HG03432 (cell line): Measurements from ENCODE around the gene SP6.

Experiments used
- ATAC-seq: cut with Tn5 transposase; IDR thresholded peaks from one replicate; pipeline ENCODE4 v1.9.1; 2021; ENCODE audit warnings: mild to moderate bottlenecking, moderate library complexity; ENCODE audit not compliant: unreplicated experiment

The SP6 gene

DNA sequence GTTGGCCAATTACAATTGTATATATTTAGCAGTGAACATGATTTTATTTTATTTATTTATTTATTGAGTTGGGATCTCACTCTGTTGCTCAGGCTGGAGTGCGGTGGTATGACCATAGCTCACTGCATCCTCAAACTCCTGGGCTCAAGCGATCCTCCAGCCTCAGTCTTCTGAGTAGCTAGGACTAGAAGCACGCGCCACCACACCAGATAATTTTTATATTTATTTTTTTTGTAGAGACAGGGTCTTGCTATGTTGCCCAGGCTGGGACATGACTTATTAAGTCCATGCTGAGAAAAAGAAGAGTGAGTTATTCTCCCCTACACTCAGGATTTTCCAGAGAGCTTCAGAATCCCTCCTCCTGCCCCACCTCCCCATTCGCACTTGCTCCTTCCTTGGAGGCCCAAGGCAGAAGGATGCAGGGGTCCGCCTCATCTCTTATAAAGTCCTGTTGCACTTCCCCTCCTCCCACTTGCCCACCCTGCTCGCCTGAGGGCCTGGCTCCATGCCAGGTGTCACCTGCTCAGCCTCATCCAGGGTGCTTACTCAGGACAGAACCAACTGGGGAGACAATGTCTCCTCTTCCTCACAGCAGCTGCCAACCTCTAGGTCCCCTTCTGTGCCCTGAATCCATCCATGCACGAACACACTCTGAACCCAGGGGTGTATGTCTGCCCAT, 29.0 kb upstream of the SP6 start:
- no peak for ATAC-seq

DNA sequence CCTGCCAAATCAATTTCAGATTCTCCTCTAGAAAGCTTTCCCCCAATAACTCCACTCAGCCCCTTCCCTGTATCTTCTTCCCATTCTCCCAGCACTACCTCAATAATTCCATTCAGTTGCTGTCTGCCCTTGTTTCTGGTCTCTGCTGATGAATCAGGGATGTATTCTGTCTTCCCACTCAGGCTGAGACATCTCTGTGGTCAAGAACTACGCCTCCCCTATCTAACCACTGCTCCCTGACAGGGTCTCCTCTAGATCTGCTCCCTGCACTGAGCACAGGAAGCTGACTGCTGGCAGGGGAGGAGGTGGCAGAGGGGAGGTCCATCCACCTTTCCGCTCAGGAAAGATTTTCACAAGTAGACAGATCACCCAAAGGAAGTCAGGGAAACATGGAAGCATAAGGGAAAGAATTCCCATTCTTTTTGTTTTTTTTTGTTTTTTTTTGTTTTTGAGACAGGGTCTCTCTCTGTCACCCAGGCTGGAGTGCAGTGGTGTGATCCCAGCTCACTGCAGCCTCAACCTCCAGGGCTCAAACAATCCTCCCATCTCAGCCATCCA, 28.1 kb upstream of the SP6 start:
- no peak for ATAC-seq

DNA sequence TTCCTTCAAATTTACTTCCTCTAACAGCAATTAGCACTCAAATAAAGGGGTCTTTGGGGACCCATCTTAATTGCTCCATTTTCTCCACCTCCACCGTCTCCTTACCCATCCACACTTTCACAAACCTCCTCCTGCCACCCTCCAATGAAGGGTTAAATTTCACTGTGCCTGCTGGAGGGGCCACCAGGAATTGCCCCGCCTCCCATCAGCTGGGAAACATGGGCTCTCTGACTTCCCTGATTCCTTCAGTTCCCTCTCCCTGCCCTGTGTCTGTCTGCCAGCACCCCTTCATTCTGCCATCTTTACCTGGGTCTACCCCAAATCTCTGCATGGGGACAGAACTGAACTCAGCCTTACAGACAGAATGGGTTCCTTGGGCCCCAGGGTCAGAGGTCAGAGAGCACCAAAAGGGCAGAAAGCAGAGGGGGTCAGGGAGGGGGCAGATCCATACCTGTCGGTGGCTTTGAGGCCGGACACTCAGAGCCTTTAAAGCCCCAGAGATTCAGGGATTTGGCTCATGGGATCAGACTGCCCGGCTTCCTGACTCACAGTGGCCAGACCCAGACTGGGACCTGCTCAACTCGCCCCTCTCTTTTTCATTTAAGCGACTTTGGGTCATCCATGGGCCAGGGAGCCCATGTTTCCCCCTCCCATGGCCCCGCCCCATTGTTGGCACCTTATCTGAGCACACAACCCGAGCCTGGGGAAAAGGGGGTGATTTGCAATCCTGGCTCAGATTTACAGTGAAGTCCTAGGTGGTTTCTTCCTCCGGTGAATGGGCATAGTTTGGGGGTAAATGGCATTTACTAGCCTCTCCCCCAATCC, 27.5 kb upstream of the SP6 start:
- ATAC-seq, result no peak

GRCh38 chr17:47877368-47878034, 26.5 kb upstream of the SP6 start:
- no peak for ATAC-seq

- ATAC-seq, result no peak
Measured at GRCh38 chr17:47875011-47875985, 24.3 kb upstream of the SP6 start.

GRCh38 chr17:47873200-47874090, 22.5 kb upstream of the SP6 start:
- no peak for ATAC-seq

GRCh38 chr17:47872651-47873161, 21.7 kb upstream of the SP6 start:
- ATAC-seq, result no peak

DNA sequence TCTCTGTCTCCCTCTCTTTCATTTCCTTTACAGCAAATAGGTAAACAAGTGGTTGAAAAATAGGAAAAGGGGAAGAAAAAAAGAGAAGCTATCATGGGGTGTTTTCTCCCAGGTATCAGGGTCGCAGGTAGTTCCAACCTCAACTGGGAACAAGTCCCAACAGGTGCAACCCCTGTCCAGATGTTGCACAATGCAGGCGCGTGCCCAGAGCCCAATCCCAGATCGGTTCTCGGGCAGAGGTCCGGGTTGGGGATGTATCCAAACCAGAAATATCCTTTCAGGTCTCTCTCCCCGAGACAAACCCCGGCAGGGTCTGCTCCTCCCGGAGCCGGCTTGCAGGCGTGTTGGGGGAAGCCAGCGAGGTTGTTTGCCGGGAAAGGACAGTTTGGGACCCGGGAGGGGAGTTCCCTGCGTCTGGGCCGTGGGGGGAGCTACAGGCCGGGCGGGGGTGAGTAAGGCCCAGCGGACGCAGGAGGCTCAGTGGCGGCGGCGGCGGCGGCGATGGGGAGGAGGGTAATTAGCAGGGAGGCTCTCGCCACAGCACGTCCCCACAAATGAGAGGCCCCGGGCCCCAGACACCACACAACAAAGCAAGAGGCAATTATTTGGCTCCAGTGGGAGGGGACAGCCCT, 21.2 kb upstream of the SP6 start:
- no peak for ATAC-seq

DNA sequence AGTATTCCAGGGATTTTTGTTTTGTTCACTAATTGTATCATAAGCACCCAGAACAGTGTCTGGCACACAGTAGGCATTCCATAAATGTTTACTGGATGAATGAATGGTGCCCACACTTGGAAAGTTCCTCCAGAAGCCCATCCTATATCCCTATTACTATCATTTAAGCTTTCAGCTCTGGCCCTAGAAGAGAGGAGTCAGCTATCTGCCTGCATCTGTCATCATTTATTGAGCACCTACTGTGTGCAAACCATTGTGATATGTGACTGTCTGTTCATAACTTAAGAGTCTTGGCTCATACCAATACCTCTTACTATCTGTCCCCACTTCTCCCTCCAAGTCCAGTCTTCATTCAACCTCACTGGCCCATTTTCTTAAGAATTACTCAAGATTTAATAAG, 20.1 kb upstream of the SP6 start:
- no peak for ATAC-seq

- ATAC-seq, result no peak
Measured at GRCh38 chr17:47870056-47870455, 19.1 kb upstream of the SP6 start.

DNA sequence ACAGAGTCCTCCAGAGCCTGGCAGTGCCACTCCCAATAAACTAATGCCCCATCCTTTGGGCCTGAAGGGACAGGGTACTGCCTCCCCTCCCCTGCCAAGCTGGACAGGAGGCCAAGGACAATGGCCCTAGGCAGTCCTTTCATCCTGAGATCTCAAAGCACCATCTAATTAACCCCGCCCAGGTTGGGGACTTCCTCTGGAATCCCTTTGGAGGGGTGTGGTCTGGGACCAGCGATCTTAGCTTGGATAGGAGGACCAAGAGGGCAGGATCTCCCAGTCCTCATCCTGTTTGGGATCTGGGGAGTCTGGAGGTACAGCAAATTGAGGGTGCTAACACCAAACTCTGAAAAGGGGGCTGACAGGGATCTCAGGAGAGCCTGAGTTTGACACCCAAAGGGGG, 18.2 kb upstream of the SP6 start:
- no peak for ATAC-seq

GRCh38 chr17:47867813-47868533, 17.0 kb upstream of the SP6 start:
- ATAC-seq, result no peak

- no peak for ATAC-seq
Measured at GRCh38 chr17:47866941-47867340, 16.0 kb upstream of the SP6 start.

DNA sequence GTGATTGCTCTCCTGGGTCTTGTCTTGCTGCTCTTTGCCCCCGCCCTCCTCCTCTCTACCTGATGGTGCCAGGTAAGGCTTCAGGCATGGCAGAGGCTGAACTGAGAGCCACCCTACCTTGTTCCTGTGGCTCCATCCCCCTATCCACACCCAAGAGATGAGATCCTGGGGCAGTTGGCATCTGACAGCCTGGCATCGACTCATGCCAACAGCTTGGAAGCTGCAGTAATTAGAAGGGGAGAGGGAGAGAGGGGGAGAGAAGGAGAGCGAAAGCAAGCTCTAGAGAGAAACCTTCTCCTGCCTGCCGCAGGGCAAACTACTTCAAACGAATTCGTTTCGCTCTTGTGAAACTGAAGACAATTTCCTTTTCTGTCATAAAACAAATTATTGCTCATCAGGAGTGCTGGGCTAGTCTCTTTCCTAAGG, 13.8 kb upstream of the SP6 start:
- ATAC-seq, result no peak

DNA sequence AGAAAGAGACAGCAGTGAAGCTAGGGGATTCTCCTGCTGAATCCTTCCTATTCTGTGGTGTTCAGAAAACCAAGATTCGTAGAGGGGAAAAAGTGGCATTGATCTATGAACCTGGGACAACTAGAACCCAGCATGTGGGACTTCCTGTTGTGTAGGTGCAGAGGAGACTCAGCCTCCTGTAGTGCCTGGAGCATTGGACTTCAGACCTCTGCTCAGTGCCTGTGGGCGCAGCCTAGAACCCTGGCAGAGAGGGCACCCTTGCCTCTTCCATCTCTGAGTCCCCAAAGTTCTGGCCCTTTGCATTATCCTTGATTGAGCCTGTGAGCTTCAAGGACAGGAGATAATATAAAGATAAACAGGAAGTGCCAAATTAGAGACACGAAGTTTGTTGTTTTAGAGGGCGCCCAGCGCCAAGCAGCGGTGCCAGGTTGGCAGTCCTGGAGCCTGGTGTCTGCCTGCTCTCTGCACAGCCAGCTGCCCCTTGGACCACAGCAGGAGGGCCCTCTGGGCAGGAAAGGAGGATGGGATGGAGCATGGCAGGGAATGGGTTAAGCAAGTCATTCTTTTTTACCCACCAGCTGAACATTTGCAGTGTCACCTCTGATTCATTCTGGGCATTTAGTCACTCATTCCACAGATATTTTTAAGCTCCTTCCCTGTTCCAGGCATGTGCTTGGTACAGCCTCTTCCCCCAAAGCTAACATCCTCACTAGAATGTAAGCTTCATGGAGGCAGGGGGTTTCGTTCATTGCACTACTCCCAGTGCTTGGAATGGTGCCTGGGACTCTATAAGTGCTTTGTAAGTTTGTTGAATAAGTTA, 11.9 kb upstream of the SP6 start:
- no peak for ATAC-seq

- ATAC-seq, result no peak
Measured at GRCh38 chr17:47860386-47860785, 9.4 kb upstream of the SP6 start.
